KBM-7 (cell line): ENCODE results near the gene USF2.
"Not testable (repeated sequence)": the region's sequence is repeated elsewhere in the genome, so short reads cannot be mapped to it uniquely, and the experiment has no call there.

ENCODE experiments used
- DNase-seq: peaks from one replicate; pipeline ENCODE4 v3.0.0-alpha.2; 2015
- in situ Hi-C: fragments of 300-500 bp; cut with MboI; formaldehyde crosslinking; loops from 2 replicates; pipeline ENCODE4 v1.14.3; 2020; ENCODE audit warnings: low sequenced_read_pairs, low pct_unique_long_range_greater_than_20kb, mixed read lengths

Gene USF2

GRCh38 chr19:35279985-35280821 lies 11.4 kb downstream of the USF2 start:
- DNase-seq, result no peak
- in situ Hi-C loops, result no loop called here

- no peak for DNase-seq
- in situ Hi-C loops, result no loop called here
These were observed 12.5 kb downstream of the USF2 start for GRCh38 chr19:35281303-35281702.

- DNase-seq, result peak; percentile 42
- in situ Hi-C loops, result no loop called here
These were observed 15.7 kb downstream of the USF2 start for GRCh38 chr19:35284153-35285094.

- in situ Hi-C loops, result no loop called here
- DNase-seq, result no peak
These were observed 16.3 kb downstream of the USF2 start for GRCh38 chr19:35285095-35285449.

GRCh38 chr19:35285465-35285864 lies 16.7 kb downstream of the USF2 start:
- in situ Hi-C loops, DNase-seq: not testable (repeated sequence)

GRCh38 chr19:35286101-35286500 lies 17.3 kb downstream of the USF2 start:
- DNase-seq, in situ Hi-C loops: not testable (repeated sequence)

GRCh38 chr19:35287713-35288112 lies 19.0 kb downstream of the USF2 start:
- DNase-seq, result no peak

GRCh38 chr19:35288331-35288730 lies 19.6 kb downstream of the USF2 start:
- DNase-seq, result no peak
- in situ Hi-C loops, result no loop called here

More at GRCh38 chr19:35287713-35288112, 19.0 kb downstream of the USF2 start:
- in situ Hi-C loops, result no loop called here

- no peak for DNase-seq
- in situ Hi-C loops, result no loop called here
These were observed 20.1 kb downstream of the USF2 start for GRCh38 chr19:35288906-35289305.

GRCh38 chr19:35290381-35291127 lies 21.8 kb downstream of the USF2 start:
- DNase-seq, result no peak
- in situ Hi-C loops, result no loop called here

- in situ Hi-C loops, result no loop called here
- DNase-seq, result no peak
These were observed 22.5 kb downstream of the USF2 start for GRCh38 chr19:35291259-35291658.

- in situ Hi-C loops, result no loop called here
- no peak for DNase-seq
These were observed 23.2 kb downstream of the USF2 start, which contains the start of gene MAG for GRCh38 chr19:35291916-35292315. MAG (plus strand) TSS chr19:35292161; CDS start chr19:35295409, 3,248 bp downstream.

- DNase-seq, result no peak
- in situ Hi-C loops, result no loop called here
These were observed 23.9 kb downstream of the USF2 start for GRCh38 chr19:35292421-35293362.

GRCh38 chr19:35293363-35293739 lies 24.6 kb downstream of the USF2 start:
- in situ Hi-C loops, result no loop called here
- no peak for DNase-seq

- in situ Hi-C loops, result no loop called here
- no peak for DNase-seq
These were observed 25.0 kb downstream of the USF2 start for GRCh38 chr19:35293808-35294207.

- no peak for DNase-seq
- in situ Hi-C loops, result no loop called here
These were observed 25.6 kb downstream of the USF2 start for GRCh38 chr19:35294328-35294727.

GRCh38 chr19:35294859-35295791 lies 26.4 kb downstream of the USF2 start:
- in situ Hi-C loops, result no loop called here
- DNase-seq, result no peak
